ENCODE data around the gene CTRL.

DNA sequence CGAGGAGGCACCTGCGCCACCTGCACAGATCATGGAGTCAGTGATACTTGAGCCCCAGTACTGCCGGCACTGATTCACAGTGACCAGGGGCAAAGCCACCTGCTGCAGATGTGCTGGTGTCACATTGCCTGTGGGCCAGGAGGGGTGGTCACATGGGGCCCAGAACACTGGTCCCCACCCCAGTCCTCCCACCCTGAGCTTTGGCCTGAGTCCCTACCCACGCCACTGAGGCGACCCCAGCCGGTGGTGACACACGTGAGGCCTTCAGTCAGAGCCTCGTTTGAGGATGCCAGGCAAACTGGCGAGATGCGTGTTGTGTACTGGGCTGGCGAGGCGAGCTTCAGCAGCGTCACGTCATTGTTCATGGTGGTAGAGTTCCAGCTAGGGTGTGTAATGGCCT lies 1.5 kb downstream of the CTRL start:
- TF ChIP-seq EP300 (IDR thresholded peaks at IDR 0.05; ENCODE audit: borderline replicate concordance) (no peak), FOXM1 (IDR thresholded peaks at IDR 0.05; ENCODE audit: borderline replicate concordance, low read depth) (no peak), RAD21 (IDR thresholded peaks at IDR 0.05; ENCODE audit: low read depth) (no peak), TCF12 (IDR thresholded peaks at IDR 0.05; ENCODE audit: low read depth) (no peak)
- TF ChIP-seq, protein P1, sequence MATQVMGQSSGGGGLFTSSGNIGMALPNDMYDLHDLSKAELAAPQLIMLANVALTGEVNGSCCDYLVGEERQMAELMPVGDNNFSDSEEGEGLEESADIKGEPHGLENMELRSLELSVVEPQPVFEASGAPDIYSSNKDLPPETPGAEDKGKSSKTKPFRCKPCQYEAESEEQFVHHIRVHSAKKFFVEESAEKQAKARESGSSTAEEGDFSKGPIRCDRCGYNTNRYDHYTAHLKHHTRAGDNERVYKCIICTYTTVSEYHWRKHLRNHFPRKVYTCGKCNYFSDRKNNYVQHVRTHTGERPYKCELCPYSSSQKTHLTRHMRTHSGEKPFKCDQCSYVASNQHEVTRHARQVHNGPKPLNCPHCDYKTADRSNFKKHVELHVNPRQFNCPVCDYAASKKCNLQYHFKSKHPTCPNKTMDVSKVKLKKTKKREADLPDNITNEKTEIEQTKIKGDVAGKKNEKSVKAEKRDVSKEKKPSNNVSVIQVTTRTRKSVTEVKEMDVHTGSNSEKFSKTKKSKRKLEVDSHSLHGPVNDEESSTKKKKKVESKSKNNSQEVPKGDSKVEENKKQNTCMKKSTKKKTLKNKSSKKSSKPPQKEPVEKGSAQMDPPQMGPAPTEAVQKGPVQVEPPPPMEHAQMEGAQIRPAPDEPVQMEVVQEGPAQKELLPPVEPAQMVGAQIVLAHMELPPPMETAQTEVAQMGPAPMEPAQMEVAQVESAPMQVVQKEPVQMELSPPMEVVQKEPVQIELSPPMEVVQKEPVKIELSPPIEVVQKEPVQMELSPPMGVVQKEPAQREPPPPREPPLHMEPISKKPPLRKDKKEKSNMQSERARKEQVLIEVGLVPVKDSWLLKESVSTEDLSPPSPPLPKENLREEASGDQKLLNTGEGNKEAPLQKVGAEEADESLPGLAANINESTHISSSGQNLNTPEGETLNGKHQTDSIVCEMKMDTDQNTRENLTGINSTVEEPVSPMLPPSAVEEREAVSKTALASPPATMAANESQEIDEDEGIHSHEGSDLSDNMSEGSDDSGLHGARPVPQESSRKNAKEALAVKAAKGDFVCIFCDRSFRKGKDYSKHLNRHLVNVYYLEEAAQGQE (IDR thresholded peaks at IDR 0.05; ENCODE audit: low read depth), result no peak
